OCI-LY7 (cell line): ENCODE results near the gene ACCS.

Experiments
- CTCF ChIP-seq: fragments of 200-600 bp; sonication (generic); conservative IDR thresholded peaks from 2 replicates; pipeline ENCODE4 v1.5.1; 2014; ENCODE audit warnings: mild to moderate bottlenecking, antibody characterized with exemption, low read length, moderate library complexity, mixed read lengths
- EZH2phosphoT487 ChIP-seq: fragments of 200-600 bp; sonication (generic); IDR thresholded peaks from 2 replicates; pipeline ENCODE4 v1.6.1; 2018; ENCODE audit warnings: low read depth, borderline replicate concordance, mild to moderate bottlenecking, mixed run types, antibody characterized with exemption, low read length, moderate library complexity, mixed read lengths

GRCh38 chr11:44018829-44019228 lies 47.2 kb upstream of the ACCS start:
- TF ChIP-seq CTCF, result no peak
- no peak for TF ChIP-seq EZH2phosphoT487
